WERI-Rb-1 (cell line): ENCODE results near the gene B9D2.
"Not testable (repeated sequence)": the region's sequence is repeated elsewhere in the genome, so short reads cannot be mapped to it uniquely, and the experiment has no call there.

Experiments
- DNase-seq: peaks from one replicate; pipeline ENCODE4 v3.0.0-alpha.2; 2020
- H3K27ac ChIP-seq: fragments of 250-450 bp; sonication (Bioruptor Pico); 2 replicates; pipeline ENCODE4 v1.5.1; 2020; ENCODE audit warnings: mild to moderate bottlenecking, moderate library complexity
- H3K27me3 ChIP-seq: fragments of 250-450 bp; sonication (Bioruptor Pico); 2 replicates; pipeline ENCODE4 v1.5.1; 2021; ENCODE audit warnings: mild to moderate bottlenecking, low read depth, moderate library complexity; ENCODE audit not compliant: insufficient read depth, severe bottlenecking
- H3K36me3 ChIP-seq: fragments of 250-450 bp; sonication (Bioruptor Pico); 2 replicates; pipeline ENCODE4 v1.5.1; 2020; ENCODE audit warnings: mild to moderate bottlenecking, moderate library complexity
- H3K4me3 ChIP-seq: 2 replicates; pipeline ENCODE4 v1.5.1; 2011; ENCODE audit warnings: low read depth, mild to moderate bottlenecking, control low read depth, low read length
- H3K9me3 ChIP-seq: fragments of 250-450 bp; sonication (Bioruptor Pico); 2 replicates; pipeline ENCODE4 v1.5.1; 2021; ENCODE audit warnings: mild to moderate bottlenecking, moderate library complexity; ENCODE audit not compliant: severe bottlenecking
- TF ChIP-seq, protein P1 (sequence below): IDR thresholded peaks from 2 replicates; pipeline ENCODE4 v1.5.1; 2011; ENCODE audit warnings: low read depth, mild to moderate bottlenecking, control low read depth, inconsistent platforms, low read length

Gene B9D2

DNA sequence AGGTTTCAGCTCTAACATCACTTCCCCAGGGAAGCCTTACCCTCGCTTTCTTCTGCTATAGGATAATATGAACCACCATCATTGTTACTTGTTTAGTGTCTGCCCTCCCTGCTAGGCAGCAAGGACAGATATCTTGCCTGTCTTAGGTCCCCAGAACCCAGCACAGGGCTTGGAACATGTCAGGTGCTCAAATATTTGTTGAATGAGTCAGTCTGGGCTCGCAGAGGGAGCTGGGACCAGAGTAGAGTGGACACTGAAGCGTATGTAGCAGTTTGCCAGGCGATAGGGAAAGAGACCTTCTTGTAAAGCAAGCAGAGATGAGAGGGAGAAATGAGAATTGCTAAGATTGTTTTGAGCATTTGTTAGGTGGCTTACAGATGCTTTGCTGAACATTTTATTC lies 45.3 kb upstream of the B9D2 start:
- Histone ChIP-seq H3K9me3 (no peaks in the 10 kb centered on the region), H3K27me3 (no peaks in the 10 kb centered on the region), H3K4me3 (no peak overlapping the region), H3K36me3 (no peaks in the 10 kb centered on the region), H3K27ac (no peak overlapping the region)
- TF ChIP-seq, protein P1, sequence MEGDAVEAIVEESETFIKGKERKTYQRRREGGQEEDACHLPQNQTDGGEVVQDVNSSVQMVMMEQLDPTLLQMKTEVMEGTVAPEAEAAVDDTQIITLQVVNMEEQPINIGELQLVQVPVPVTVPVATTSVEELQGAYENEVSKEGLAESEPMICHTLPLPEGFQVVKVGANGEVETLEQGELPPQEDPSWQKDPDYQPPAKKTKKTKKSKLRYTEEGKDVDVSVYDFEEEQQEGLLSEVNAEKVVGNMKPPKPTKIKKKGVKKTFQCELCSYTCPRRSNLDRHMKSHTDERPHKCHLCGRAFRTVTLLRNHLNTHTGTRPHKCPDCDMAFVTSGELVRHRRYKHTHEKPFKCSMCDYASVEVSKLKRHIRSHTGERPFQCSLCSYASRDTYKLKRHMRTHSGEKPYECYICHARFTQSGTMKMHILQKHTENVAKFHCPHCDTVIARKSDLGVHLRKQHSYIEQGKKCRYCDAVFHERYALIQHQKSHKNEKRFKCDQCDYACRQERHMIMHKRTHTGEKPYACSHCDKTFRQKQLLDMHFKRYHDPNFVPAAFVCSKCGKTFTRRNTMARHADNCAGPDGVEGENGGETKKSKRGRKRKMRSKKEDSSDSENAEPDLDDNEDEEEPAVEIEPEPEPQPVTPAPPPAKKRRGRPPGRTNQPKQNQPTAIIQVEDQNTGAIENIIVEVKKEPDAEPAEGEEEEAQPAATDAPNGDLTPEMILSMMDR: no peak
- no peak for DNase-seq

DNA sequence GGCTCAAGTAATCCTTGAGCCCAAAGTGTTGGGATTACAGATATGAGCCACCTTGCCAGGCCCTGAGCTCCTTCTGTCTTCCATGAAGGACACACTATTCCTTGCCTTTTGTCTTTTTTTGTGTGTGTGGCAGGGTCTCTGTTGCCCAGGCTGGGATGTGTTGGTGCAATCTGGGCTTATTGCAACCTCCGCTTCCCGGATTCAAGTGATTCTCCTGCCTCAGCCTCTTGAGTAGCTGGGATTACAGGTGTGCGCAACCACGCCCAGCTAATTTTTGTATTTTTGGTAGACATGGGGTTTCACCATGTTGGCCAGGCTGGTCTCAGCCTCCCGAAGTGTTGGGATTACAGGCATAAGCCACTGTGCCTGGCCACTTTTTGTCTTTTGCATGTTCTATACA lies 44.9 kb upstream of the B9D2 start:
- DNase-seq, H3K36me3 ChIP-seq, H3K27ac ChIP-seq, H3K9me3 ChIP-seq, H3K4me3 ChIP-seq, H3K27me3 ChIP-seq: not testable (repeated sequence)

DNA sequence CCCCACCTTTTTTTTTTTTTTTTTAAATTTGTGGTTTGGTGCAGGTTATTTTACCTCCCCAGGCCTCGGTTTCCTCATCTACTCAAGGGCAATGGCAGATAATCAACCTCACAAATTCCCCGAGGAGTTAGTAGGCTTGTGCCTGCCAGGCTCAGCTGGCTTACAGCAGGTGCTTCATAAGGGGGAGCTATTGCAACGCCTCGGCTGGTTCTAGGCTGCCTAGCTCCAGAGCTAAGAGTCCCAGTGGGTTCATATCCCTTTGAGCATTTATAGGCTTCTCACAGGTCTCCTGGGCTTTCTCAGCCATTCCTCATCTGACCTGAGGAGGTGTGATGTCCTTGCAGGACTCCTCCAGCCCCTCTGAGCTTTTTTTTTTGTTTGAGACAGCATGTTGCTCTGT lies 44.3 kb upstream of the B9D2 start:
- no peak for DNase-seq
- H3K36me3 ChIP-seq: no peaks in the 10 kb centered on the region
- TF ChIP-seq, protein P1: 0 out of 2 replicates have a peak, but pooled peaks have one; percentile 15

DNA sequence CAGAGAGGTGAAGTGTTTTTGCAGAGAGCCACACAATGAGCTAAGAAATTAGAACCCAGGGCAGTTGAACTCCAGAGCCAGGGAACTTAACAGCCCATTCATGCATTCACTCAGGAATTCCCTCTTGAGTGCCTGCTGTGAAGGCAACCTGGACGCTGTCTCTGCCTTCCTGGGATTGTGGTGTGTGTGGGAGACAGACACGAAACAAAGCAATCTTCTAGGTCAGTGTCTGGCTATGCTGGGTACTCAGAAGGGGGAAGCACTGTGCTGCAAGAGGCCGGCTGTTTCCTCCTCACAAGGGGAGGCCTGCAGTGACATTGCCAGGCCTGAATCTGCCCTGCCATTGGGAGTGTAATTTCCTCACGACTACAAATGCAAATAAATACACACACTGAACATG lies 43.3 kb upstream of the B9D2 start:
- no peak overlapping the region for H3K27ac ChIP-seq
- H3K27me3 ChIP-seq: no peaks in the 10 kb centered on the region
- no peak overlapping the region for H3K4me3 ChIP-seq
- H3K36me3 ChIP-seq: no peaks in the 10 kb centered on the region
- H3K9me3 ChIP-seq: no peaks in the 10 kb centered on the region
- DNase-seq: no peak
- TF ChIP-seq, protein P1: no peak

More for the DNA sequence above, 44.3 kb upstream of the B9D2 start:
- Histone ChIP-seq H3K4me3 (no peak overlapping the region), H3K27ac (no peak overlapping the region), H3K27me3 (no peaks in the 10 kb centered on the region), H3K9me3 (no peaks in the 10 kb centered on the region)

DNA sequence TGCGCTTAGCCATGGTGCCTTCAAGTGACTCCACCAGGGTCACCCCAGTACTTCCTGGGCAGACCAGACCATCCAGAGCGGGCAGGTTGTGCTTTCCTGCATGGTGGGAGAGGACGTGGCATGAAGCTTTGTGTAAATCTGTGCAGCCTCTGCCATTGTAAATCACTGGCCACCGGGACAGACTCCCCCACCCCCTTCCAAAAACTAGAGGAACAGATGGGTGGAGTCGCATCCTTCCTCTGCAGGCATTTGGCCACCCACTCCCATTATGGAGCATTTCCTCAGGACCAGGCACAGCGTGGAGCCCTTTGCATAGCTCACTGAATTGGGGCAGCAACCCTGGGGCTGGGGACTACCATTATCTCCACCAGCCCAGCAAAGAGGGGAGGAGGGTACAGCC lies 41.8 kb upstream of the B9D2 start:
- H3K9me3 ChIP-seq: no peaks in the 10 kb centered on the region
- no peaks in the 10 kb centered on the region for H3K27me3 ChIP-seq
- H3K4me3 ChIP-seq: no peak overlapping the region
- TF ChIP-seq, protein P1: no peak
- H3K36me3 ChIP-seq: peaks cover 3% of the 10 kb centered on the region; the same call in 1 of the 2 replicates
- no peak for DNase-seq
- no peak overlapping the region for H3K27ac ChIP-seq

DNA sequence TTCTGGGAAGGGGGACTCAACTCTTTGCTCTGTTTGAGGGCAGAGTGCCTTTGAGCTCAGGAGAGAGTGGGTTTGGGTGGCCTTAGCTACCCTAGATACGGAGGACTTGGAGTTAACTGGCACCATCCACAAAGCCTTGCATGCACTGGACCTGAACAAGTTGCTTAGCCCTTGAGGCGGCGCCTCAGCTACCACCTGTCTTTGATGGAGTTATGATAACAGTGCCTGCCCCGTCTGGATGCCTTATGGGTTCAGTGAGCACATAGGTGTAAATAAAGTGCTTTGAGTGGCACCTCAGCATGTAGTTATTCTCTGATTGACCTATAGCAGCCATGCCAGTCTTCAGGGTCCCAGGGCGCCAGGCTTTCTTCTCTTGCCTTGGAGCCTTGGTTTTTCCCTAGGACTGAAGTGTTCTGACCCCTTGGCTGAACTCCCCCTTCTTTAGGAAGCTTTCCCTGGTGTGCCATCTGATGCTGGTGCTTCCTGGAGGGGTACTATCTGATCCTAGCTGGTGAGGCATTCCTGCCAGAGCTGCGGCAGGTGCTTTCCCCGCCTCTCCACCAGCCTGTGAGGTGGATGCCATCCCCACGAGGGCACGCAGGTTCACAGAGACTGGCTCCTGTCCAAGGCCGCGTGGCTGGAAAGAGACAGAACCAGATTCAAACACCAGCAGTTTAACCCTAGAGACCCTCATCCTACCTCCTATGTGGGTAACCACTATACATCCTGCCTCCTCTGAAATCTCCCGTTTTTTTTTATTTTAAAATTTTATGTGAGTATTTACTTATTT lies 39.4 kb upstream of the B9D2 start:
- Histone ChIP-seq H3K36me3 (peaks cover 3% of the 10 kb centered on the region; the same call in 1 of the 2 replicates), H3K27me3 (no peaks in the 10 kb centered on the region), H3K27ac (no peak overlapping the region), H3K9me3 (no peaks in the 10 kb centered on the region), H3K4me3 (no peak overlapping the region)
- no peak for DNase-seq
- TF ChIP-seq, protein P1: no peak
